Kidney capillary endothelial cell (primary cell): ENCODE data around the gene HMGN4.
"Not testable (repeated sequence)": the region's sequence is repeated elsewhere in the genome, so short reads cannot be mapped to it uniquely, and the experiment has no call there.

Experiments
- DNase-seq: peaks from one replicate; pipeline ENCODE4 v3.0.0-alpha.2; 2018; ENCODE audit warnings: low spot score

The HMGN4 gene

DNA sequence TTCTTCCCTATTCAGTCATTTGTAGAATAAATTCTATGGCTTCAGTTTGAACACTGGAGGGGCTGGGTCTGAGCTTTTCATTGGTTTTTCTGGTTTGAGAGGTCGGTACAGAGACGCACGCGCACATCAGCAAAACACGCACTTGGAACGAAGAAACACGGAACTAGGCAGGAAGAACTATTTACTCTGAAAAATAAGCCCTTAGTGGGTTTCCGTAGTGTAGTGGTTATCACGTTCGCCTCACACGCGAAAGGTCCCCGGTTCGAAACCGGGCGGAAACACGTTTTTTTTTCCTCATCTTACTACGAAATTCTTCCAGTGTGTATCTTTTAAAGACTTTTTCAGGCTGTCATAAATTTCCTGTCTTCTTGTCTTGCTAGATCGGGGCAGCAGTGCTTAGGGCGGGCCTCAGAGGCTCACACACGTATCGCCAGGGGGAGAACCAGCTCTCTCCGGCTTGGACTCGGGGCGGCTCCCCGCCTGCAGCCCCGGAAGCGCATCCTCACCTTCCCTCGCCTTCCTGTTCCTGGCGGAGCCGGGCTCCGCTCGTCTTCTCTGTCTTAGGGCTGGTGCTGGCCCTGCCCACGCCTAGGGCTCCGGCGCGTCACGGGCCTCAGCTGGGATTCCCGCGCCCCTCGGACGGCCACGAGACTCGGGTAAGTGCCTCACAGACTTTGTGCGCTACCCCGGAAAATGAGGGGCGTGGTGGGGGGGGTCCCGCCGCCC is at the start of gene HMGN4:
TSS of gene HMGN4 (plus strand) at position 521 of the 726 bp plus-strand sequence. CDS start 6,841 bp downstream, outside the sequence.
- no peak for DNase-seq

DNA sequence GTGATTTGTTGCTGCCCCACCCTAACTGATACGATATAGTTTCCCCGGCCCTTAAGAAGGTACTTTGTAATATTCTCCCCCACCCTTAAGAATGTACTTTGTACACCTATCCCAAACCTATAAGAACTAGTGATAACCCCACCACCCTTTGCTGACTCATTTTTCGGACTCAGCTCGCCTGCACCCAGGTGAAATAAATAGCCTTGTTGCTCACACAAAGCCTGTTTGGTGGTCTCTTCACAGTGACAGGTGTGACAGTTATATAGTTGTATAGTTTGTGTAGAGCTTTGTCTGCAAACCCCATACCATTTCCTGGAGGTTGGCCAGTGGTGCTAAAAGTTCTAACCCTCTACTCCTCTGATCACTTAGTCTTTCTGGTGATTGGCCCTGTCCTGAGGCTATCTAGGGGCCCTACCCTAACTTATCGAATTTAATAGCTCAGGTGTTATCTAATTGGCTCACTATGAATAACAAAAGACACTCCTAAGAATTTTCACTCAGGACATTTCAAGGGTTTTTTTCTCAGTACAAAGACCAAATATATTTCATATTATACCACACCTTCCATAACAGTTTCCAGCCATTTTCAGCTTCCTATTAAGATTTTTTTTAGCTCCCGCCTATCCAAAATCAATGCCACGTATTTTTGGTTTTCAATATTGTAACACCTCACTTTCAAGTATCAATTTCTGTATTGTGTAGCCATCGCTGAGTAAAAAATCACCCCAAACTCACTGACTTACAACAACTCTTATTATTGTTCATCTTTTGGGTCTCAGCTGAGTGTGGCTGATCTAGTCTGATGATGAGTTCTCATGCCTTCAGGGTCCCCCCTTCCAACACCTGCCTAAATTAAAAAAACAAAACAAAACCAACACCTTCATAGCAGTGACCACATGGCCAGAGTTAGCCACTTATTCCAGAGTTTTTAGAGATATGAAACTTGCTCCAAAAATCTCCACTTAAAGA is 47.9 kb upstream of the HMGN4 start:
- DNase-seq, result no peak

DNA sequence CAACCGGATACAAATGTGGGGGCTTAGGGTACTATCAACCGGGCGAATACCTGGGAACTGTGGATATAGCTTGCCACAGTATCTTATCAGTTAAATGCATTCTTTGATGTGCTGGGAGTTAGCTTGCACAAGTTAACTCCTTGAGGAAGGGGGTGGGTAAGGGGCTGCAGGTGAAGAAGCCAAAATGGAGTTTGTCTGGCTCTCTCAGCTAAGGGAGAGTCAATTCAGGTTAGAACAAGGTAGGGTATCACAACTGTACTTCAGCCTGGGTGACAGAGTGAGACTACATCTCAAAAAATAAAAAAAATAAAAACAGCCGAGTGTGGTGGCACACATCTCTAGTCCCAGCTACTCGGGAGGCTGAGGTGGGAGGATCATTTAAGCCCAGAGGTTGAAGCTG is 46.6 kb upstream of the HMGN4 start:
- DNase-seq, result no peak

DNA sequence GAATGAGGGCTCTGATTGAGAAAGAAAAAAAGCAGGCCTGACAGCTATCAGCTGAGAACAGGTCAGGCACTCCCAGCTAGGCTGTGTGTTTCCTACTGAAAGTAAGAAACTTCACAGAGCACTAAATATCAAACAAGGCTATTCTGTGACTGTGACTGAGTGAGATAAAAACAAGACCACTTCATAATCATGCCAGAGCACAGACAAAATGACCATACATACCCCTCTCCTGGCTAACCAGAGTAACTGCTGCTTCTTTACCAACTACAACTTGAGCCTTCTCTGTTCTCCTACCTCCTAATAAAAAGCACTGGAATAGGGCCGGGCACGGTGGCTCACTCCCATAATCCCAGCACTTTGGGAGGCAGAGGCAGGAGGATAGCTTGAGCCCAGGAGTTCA is 44.9 kb upstream of the HMGN4 start:
- DNase-seq, result no peak

DNA sequence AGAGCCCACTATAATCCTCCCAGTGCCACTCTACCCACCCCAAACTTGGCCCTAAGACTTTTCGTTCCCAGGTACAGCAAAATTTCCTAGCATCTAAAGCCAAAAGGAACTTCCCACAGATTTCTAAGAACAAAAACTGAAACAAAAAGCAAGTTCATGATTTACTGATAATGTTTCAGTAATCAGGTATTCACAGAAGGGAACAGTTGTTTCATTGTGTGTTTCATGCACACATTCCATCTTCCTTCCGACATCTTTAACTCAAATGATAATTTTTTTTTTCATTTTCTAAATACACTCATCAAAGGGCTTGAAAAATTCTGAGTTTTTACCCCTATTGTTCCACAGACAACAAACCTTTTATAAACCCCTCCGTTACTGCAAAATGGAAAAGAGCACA is 44.0 kb upstream of the HMGN4 start:
- no peak for DNase-seq

DNA sequence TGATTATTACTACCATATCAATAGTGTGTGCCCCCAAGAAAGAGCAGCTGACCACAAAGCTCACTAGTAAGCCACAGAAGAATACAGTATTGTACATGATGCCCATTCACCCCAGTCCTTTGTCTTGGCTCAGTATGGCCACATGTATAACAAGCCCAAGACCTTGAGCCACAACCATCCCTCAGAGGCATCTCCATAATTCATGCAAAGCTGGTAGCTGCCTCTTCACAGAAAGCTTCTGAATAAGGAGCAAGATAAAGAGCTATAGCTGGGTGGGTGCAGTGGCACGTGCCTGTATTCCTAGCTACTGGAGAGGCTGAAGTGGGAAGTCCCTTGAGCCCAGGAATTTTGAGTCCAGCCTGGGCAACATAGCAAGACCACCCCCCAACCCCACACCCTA is 42.9 kb upstream of the HMGN4 start:
- DNase-seq, result no peak

DNA sequence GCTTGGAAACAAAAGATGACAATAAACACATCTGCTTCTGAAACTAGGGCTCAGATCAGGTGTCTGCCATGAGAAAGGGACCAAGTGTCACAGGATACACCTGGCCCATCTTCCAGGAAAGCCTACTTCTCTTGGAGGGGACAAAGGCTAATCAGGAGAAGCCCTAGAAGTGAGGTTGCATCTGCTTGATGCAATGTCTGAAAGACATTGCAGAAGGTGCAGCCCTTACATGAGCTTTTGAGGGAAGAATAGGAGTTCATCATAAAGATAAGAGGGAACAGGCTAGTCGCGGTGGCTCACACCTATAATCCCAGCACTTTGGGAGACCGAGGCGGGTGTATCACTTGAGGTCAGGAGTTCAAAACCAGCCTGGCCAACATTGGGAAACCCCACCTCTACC is 40.6 kb upstream of the HMGN4 start:
- no peak for DNase-seq

DNA sequence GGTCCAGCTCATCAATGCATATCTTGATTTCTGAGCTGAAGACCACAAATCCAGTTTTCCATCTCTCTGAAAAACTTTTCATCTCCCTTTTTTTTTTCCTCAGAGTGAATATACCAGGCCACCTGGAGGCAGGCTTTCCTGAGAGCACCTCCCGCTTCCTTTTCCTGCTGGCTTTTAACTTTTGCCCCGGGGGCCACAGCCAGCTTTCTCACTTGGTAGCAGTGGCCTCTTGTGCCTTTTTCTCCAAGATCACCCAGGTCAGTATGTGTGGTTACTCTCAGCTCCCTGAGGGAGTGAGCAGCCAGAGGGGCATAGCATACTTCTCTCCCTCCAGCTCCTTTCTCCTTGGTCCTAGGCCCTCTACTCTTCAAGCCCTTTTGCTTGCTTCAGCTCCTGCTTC is 38.1 kb upstream of the HMGN4 start, which contains the start of gene BTN1A1:
TSS of gene BTN1A1 (plus strand) at position 202 of the 400 bp plus-strand sequence. CDS start 984 bp downstream, outside the sequence.
- DNase-seq, result no peak

DNA sequence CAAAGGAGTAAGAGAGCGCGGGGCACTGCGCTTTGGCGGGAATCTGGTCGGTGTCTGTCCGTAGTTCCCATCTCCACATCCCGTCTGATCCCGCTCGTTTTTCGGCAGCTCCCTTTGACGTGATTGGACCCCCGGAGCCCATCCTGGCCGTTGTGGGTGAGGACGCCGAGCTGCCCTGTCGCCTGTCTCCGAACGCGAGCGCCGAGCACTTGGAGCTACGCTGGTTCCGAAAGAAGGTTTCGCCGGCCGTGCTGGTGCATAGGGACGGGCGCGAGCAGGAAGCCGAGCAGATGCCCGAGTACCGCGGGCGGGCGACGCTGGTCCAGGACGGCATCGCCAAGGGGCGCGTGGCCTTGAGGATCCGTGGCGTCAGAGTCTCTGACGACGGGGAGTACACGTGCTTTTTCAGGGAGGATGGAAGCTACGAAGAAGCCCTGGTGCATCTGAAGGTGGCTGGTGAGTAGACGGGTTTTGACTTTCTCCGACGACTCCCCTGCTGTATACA is 36.6 kb upstream of the HMGN4 start:
- no peak for DNase-seq

DNA sequence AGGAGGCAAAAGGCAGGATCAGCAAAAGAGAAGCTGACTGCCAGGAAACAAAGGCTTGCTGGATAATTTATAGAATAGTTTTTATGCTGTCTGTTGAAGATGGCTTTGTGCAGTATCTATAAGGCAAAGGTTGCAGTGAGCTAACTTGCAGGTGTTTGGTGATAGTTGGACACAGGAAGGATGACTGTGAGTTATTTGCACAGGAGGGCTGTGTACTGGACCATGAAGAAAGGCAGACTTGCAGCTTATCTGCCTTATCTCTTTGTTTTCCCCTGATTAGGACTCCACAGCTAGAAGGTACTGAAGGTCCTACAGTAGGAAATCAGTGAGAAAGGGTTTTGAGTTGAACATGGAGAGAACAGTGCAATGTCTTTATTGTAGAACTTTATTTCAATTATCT is 36.0 kb upstream of the HMGN4 start:
- DNase-seq, result no peak

DNA sequence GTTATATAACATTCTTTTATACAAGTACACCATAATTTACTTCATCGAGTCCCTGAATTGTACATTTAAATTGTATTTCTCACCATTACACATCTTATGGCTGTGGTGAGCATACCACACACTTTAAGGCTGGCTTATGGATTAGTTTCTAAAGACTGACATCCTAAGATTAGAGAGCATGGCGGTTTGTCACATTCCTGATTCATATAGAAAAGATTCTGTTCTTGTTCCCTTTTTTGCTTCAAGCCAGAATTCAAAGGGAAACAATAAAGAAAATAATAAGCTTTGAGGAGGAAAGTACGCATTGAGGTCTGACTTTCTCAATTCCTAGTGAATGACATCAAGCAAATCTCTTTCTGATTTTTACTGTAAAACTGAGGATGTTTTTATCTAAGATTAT is 35.5 kb upstream of the HMGN4 start:
- no peak for DNase-seq

DNA sequence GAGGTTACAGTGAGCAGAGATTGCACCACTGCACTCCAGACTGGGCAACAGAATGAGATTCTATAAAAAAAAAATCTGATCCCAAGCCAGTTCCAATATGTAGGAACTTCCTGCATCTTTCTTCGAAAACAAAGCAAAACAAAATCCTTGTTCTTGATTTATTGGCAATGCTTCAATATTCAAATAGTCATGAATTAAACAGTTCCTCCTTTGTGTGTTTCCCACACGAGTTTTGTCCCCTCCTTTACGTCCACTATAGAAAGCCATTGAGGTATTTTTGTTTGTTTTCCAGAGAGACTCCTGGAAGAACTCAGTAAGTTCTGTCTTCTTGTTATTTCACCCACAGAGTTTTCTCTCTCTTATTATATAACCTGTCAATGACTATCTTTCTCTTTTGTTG is 30.5 kb upstream of the HMGN4 start:
- no peak for DNase-seq

DNA sequence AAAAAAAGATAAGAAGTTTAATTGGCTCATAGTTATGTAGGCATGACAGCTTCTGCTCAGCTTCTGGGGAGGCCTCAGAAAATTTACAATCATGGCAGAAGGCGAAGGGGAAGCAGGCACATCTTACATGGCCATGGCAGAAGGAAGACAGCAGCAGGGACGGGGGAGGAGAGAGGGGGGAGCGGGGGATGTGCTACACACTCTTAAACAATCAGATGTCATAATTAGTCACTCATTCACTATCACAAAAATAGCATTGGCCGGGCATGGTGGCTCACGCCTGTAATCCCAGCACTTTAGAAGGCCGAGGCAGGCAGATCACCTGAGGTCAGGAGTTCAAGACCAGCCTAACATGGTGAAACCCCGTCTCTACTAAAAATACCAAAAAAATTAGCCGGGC is 27.1 kb upstream of the HMGN4 start:
- DNase-seq, result not testable (repeated sequence)

DNA sequence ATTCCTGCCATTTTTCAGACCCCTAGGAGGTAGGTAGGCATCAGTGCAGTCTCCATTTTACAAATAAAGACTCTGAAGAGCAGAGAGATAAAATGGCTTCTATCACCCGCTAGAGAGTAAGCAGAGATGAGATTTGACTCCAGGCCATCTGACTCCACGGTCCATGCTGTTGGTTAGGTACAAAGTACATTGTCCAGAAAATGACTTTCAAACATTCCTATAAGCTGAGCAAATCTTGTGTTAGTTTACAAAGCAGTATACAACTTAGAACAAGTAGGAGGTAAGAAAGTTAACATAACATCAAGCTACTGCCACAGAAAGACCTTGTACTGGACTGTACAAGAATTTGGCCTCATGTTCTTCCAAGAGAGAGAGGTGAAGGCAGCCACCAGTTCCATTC is 23.2 kb upstream of the HMGN4 start:
- no peak for DNase-seq

DNA sequence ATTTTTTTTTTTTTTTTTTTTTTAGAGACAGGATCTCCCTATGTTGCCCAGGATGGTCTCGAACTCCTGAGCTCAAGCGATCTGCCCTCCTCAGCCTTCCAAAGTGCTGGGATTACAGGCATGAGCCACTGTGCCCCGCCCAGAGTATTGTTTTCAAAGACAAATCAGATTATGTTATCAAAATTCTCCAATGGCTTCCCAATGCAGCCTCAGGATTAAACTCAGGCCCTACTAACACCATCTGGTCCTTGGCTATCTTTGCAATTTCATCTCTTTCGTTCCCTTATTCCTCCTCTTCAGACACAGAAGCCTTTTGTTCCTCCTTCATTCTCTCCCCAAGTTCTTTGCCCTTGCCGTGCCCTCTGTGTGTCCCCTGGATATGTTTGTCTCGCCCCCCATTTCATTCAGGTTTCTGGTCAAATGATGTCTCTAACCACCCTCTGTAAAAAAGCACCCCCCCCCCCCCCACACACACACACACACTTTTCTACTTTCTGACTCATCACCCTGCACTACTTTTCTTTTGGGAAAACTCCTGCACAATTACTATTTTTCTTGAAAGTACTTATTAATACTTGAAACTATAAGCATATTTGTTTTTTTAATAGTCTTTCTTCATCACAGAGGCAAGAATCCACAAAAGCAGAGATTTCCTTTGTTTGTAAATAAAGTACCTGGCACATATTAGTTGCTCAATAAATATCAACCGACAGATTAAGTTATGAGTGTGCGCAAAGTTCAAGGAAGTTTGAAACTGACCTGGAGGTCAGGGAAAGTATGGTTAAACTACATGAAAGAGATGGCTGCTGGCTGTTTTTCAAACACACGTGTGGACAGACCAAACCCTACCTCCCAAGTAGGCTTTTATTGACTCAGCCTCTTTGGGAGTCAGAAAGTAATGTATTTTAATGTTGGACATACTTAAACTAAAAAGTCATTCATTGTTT is 21.4 kb upstream of the HMGN4 start:
- DNase-seq, result no peak

DNA sequence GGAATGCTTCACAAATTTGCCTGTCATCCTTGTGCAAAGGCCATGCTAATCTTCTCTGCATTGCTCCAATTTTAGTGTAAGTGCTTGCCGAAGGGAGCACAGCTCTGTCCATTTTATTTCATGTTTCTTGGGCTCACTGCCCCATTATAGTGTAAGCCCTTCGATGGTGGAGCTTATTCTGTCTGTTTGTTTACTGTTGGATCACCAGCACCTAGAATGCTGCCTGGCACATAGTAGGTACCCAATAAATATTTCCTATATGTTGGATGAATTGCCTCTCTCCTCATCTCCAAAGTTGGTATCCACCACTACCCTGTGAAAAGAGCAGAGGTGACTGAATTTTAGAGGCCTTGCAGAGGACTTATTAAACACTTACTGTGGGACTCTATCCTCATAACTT is 18.8 kb upstream of the HMGN4 start:
- no peak for DNase-seq

DNA sequence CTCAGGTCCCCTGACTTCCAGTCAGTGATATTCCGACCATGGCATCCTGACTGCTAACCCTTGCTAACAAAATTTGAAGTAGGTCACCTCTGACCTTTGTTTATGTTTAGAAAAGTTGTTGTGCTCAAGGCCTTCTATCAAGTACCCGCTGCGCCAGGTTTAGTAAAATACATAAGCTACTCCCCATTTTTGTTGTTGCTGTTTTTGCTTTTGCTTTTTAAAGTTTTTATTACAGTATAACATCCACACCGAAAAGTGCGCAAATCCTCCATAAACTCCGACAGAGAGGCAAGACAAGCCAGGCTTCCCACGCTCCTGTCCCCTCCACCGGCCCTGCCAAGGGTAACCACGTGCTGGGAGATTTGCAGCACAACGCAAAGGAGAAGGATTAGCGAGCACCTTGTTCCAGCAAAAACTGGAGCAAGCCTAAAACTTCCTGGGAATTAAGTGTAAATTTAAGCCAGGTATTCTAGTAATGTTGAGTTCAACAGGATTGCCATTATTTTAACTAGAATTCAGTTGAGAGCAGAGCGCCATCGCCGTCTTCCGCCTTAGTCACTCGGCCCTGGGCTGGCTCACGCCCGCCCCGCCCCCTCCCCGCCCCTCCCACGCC is 17.8 kb upstream of the HMGN4 start:
- DNase-seq, result peak; percentile 71

DNA sequence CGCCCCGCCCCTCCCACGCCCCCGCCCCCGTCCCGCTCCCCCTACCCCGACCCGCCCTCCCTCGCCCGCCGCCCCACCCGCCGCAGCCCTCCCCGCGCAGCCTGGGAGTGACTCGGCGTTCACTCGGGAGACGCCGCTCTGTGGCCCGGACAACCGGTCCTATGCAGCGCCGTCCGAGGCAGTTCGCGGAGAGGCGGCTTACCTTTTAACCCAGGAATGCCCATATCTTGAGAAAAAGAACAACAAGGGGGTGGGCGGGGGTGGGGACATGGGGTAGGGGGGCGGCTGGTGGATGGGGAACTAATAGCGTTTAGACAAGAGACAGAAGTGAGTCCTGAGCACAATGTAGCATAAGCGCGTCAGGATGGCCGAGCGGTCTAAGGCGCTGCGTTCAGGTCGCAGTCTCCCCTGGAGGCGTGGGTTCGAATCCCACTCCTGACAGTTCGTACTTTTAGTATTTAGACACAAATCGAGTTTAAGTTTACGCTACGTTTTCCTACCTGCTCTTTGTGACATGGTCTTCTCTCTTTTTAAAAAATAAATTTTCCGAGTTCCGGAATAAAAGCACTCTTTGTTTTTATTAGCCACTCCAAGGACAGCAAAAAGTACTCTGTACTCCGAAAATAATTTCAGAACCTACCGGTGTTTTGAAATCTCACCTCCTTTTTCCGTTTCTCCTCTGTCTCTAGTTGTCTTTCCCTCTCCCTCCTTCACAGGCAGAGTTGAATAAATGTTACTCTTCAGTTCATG is 17.1 kb upstream of the HMGN4 start:
- peak; percentile 57 for DNase-seq

DNA sequence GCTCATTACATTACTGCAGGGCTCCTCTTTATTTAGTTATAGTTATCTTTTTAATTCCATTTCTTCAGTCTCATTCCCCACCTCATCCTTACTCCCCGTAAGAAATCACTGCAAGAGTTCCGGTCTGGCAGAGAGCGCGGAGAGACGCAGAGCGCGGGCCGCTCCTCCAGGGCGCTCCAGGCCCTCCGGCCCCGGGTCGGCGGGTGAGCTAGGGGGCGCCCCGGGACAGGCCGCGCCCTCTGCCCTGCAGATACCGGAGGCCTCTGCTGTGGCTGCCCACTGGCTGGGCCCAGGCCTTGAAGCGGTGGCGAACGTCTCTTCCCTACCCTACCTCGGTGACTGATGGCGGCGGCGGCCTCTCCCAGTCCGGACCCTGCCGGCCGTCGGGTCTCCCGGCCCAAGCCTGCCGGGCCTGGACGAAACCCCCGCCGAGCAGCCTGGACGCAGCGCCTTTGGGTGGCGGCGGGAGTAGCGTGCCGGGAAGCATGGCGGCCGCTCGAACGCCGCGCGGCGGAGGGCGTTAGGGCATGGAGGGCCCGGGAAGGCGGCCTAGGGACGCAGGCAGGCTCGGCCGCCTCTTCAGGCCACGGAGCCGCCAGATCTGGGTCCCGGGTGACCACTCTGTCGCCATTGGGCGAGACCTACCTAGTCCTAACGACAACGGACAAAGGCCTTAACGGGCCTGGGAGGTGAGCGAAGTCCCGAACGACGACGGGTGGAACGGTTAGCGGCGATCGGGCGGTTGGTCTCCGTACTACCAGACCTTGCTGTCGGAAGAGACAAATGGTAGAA is 16.4 kb upstream of the HMGN4 start:
- peak; percentile 69 for DNase-seq
